Measurements from ENCODE around the gene BCL11B.

BCL11B gene

DNA sequence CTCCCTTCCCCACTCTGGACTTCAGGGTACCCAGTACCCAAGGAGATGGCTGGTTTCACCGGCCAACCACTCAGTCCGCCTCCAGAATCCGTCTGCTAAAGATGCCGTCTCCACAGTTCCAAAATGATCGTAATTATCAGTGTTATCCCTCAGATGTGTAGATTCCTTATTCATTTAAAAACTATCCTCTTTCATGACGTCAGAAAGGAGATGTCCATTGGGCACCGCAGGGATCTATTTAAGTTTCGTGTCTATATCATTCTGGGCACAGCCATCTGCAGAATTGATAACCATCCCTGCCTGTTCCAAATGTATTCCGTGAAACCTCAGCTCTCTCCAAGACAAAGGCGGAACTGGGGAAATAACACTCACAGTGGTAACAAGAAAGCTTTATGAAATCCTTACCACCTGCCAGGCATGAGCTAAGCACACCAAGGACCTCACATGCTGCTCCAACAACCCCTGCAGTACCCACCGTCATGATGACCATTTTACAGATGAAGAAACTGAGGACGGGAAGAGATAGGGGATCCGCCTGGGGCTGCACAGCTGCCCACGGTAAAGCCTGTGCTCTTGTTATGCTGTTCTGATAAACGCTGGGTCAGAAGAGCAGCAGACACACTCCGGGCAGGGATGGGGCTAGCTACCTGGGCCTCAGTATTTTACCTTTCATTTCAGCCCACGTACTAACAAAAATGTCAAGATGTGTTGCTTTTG is 90.0 kb downstream of the BCL11B start:
- TF ChIP-seq, protein P1, sequence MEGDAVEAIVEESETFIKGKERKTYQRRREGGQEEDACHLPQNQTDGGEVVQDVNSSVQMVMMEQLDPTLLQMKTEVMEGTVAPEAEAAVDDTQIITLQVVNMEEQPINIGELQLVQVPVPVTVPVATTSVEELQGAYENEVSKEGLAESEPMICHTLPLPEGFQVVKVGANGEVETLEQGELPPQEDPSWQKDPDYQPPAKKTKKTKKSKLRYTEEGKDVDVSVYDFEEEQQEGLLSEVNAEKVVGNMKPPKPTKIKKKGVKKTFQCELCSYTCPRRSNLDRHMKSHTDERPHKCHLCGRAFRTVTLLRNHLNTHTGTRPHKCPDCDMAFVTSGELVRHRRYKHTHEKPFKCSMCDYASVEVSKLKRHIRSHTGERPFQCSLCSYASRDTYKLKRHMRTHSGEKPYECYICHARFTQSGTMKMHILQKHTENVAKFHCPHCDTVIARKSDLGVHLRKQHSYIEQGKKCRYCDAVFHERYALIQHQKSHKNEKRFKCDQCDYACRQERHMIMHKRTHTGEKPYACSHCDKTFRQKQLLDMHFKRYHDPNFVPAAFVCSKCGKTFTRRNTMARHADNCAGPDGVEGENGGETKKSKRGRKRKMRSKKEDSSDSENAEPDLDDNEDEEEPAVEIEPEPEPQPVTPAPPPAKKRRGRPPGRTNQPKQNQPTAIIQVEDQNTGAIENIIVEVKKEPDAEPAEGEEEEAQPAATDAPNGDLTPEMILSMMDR (conservative IDR thresholded peaks at IDR 0.05; ENCODE audit: low read depth, low read length) = no peak
- Histone ChIP-seq H2AFZ (ENCODE audit: low read depth) (no peak overlapping the region), H3K9ac (no peak overlapping the region), H3K27ac (no peak overlapping the region), H3K27me3 (ENCODE audit: insufficient read depth, low read depth) (no peaks in the 10 kb centered on the region), H3K4me2 (no peak overlapping the region), H3K4me1 (ENCODE audit: low read depth, poor library complexity, severe bottlenecking) (no peaks in the 10 kb centered on the region), H3K4me3 (IDR thresholded peaks at IDR 0.05; ENCODE audit: insufficient read depth, low read depth, low read length) (no peak overlapping the region), H3K36me3 (ENCODE audit: insufficient read depth) (no peaks in the 10 kb centered on the region), H3K79me2 (ENCODE audit: insufficient read depth, low read depth) (no peaks in the 10 kb centered on the region), H4K20me1 (ENCODE audit: insufficient read depth) (no peaks in the 10 kb centered on the region)

DNA sequence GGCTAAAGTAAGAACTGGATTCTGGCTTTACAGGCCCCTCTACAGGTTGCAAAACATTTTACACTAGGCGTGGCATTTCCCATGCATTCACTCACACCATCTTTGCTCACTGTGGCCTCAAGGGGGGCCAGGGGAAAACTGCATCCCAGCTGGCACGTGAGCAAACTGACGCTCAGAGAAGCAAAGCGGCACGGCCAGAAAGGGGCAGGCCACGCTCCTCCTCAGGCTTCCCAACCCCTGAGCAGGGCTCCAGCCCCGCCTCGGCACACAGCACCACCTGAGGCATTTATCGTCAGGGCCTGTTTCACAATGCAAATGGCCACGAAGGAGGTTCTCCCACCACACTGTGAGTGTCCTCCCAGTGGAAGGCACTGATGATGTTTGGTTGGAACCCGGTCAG is 90.8 kb downstream of the BCL11B start:
- TF ChIP-seq, protein P1 (conservative IDR thresholded peaks at IDR 0.05; ENCODE audit: low read depth, low read length) = no peak
- H3K9ac ChIP-seq = no peak overlapping the region
- H3K79me2 ChIP-seq (ENCODE audit: insufficient read depth, low read depth) = no peaks in the 10 kb centered on the region
- H3K4me1 ChIP-seq (ENCODE audit: low read depth, poor library complexity, severe bottlenecking) = no peaks in the 10 kb centered on the region
- no peaks in the 10 kb centered on the region for H3K27me3 ChIP-seq (ENCODE audit: insufficient read depth, low read depth)
- no peak overlapping the region for H3K27ac ChIP-seq
- H3K4me3 ChIP-seq (IDR thresholded peaks at IDR 0.05; ENCODE audit: insufficient read depth, low read depth, low read length) = no peak overlapping the region
- no peaks in the 10 kb centered on the region for H4K20me1 ChIP-seq (ENCODE audit: insufficient read depth)
- H3K36me3 ChIP-seq (ENCODE audit: insufficient read depth) = no peaks in the 10 kb centered on the region
- H2AFZ ChIP-seq (ENCODE audit: low read depth) = no peak overlapping the region
- no peak overlapping the region for H3K4me2 ChIP-seq

DNA sequence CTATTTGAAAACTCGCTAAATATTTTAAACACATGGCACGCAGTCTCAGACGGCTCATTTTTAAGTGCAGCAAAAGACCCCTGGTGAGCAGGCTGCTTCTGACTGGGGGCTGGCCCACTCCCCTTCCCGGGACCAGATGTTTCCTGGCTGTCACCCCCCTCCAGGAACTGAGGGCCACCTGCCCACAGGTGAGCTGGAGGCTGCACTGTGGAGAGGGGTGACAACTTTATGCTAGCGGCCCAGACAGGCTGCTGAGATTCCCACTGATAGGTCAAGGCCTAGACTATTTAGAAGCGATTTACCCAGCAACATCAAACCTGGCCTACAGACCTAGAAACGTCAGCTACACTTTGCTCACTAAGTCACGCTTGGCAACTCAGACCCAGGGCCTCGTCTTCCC is 92.1 kb downstream of the BCL11B start:
- no peak overlapping the region for H3K9ac ChIP-seq
- no peaks in the 10 kb centered on the region for H4K20me1 ChIP-seq (ENCODE audit: insufficient read depth)
- H3K79me2 ChIP-seq (ENCODE audit: insufficient read depth, low read depth) = no peaks in the 10 kb centered on the region
- H3K27ac ChIP-seq = no peak overlapping the region
- no peak overlapping the region for H3K4me3 ChIP-seq (IDR thresholded peaks at IDR 0.05; ENCODE audit: insufficient read depth, low read depth, low read length)
- H3K4me2 ChIP-seq = no peak overlapping the region
- H3K36me3 ChIP-seq (ENCODE audit: insufficient read depth) = no peaks in the 10 kb centered on the region
- no peaks in the 10 kb centered on the region for H3K27me3 ChIP-seq (ENCODE audit: insufficient read depth, low read depth)
- no peaks in the 10 kb centered on the region for H3K4me1 ChIP-seq (ENCODE audit: low read depth, poor library complexity, severe bottlenecking)
- no peak overlapping the region for H2AFZ ChIP-seq (ENCODE audit: low read depth)
- TF ChIP-seq, protein P1 (conservative IDR thresholded peaks at IDR 0.05; ENCODE audit: low read depth, low read length) = no peak

DNA sequence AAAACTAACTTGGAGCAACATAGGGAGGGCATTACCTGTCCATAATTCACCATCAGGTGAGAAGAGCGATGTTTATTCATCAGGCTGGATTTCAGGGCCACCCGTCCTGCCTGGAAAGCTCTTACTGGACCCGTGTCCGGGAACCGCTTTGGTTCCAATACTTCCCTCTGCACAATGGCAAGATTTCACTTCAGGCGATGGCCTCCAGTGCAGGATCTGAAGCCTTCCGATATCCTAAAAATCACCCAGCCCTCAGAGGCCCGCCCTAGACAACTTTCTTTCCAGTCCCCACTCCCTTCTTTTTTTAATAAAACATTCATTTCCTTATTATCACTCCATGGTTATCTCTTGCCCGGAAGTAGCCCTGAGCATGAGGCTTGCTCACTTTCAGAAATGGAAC is 92.5 kb downstream of the BCL11B start:
- no peaks in the 10 kb centered on the region for H4K20me1 ChIP-seq (ENCODE audit: insufficient read depth)
- no peaks in the 10 kb centered on the region for H3K36me3 ChIP-seq (ENCODE audit: insufficient read depth)
- H3K27me3 ChIP-seq (ENCODE audit: insufficient read depth, low read depth) = no peaks in the 10 kb centered on the region
- H3K4me3 ChIP-seq (IDR thresholded peaks at IDR 0.05; ENCODE audit: insufficient read depth, low read depth, low read length) = no peak overlapping the region
- no peaks in the 10 kb centered on the region for H3K79me2 ChIP-seq (ENCODE audit: insufficient read depth, low read depth)
- H3K4me2 ChIP-seq = no peak overlapping the region
- no peaks in the 10 kb centered on the region for H3K4me1 ChIP-seq (ENCODE audit: low read depth, poor library complexity, severe bottlenecking)
- no peak overlapping the region for H3K27ac ChIP-seq
- TF ChIP-seq, protein P1 (conservative IDR thresholded peaks at IDR 0.05; ENCODE audit: low read depth, low read length) = no peak
- H2AFZ ChIP-seq (ENCODE audit: low read depth) = no peak overlapping the region
- H3K9ac ChIP-seq = no peak overlapping the region

Data from KMS-11 (cell line).